Measurements from ENCODE around the gene HERC2.
A peak's percentile ranks its signal among the peaks of the same experiment; 100 is the strongest.
"Not testable (repeated sequence)": the region's sequence is repeated elsewhere in the genome, so short reads cannot be mapped to it uniquely, and the experiment has no call there.

Gene HERC2

GRCh38 chr15:28260317-28260716, 61.7 kb downstream of the HERC2 start:
- no peaks in the 10 kb centered on the region for H3K9me3 Mint-ChIP-seq
- H3K4me3 Mint-ChIP-seq = no peak overlapping the region
- no peak for DNase-seq
- no peak for ATAC-seq
- H3K4me1 Mint-ChIP-seq = peaks cover 15% of the 10 kb centered on the region
- H3K27me3 Mint-ChIP-seq = no peaks in the 10 kb centered on the region
- H3K27ac Mint-ChIP-seq = no peak overlapping the region

DNA sequence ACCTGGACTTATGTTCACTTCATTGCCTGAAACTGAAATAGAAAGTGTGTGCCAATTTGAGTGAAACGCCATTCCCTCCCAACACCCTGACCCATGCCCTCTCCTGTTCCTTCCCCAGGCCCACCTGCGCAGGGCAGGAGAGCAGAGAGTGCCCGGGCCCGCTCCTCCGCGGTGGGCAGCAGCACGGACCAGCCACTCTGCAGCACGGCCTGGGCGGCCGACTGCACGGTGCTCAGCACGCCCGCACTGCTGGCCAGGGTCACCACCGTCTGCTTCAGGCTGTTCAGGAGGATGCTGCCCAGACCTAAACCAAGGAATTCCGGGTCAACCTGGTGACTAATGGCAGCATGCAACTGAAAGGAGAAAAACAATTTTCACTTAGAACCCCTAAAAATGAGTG, 66.0 kb downstream of the HERC2 start:
- ATAC-seq (no peak), DNase-seq (no peak)
- H3K9me3 Mint-ChIP-seq = no peaks in the 10 kb centered on the region
- H3K27ac Mint-ChIP-seq = no peak overlapping the region
- no peak overlapping the region for H3K4me3 Mint-ChIP-seq
- no peaks in the 10 kb centered on the region for H3K27me3 Mint-ChIP-seq
- H3K4me1 Mint-ChIP-seq = peaks cover 8% of the 10 kb centered on the region

DNA sequence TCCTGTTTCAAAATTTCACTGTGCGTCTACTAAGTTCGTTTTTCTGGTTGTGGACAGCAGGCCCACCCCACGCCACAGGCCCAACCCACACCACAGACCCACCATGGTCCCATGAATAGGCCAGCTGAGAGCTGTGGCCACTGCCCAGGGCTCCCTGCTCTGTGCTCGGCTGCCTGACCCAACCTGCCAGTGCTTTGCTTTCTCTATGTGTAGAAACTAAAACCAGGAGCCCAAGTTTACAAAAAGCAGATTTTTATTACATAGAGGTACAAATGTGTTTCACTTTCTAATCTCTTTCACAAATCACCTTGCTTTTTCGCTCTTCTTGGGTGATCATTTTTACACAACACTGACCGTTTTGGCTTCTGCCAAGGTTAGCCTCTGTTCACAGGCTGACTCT, 69.1 kb downstream of the HERC2 start:
- Mint-ChIP-seq H3K4me3 (no peak overlapping the region), H3K9me3 (no peaks in the 10 kb centered on the region), H3K27me3 (no peaks in the 10 kb centered on the region), H3K4me1 (no peaks in the 10 kb centered on the region), H3K27ac (peak overlapping the region in 1 of 2 donors; percentile 55)
- ATAC-seq (no peak), DNase-seq (no peak)

GRCh38 chr15:28246605-28247004, 75.4 kb downstream of the HERC2 start:
- ATAC-seq (no peak), DNase-seq (no peak)
- Mint-ChIP-seq H3K27me3 (no peaks in the 10 kb centered on the region), H3K4me3 (no peak overlapping the region), H3K4me1 (no peaks in the 10 kb centered on the region), H3K27ac (no peak overlapping the region), H3K9me3 (peaks cover 0 to 16% of the 10 kb centered on the region in 2 donors)

- no peak for DNase-seq
- no peak overlapping the region for H3K4me3 Mint-ChIP-seq
Measured at GRCh38 chr15:28243901-28244300, 78.1 kb downstream of the HERC2 start.

DNA sequence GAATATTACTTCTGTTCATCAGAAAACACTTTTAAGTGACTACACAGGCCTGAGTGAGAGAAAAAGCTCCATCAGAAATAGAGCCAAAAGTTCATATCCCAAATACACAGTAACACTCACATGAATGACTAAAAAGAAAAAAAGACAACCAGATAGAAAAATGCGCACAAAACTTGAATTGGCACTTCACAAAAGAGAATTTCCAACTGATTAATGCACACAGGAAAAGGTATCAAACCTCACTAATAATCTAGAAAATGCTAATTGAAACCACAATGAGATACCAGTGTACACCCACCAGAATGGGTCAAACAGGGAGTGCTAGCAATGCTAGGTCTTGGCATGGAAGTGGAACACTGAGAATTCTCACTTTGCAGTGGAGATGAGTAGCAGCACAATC, 78.6 kb downstream of the HERC2 start:
- DNase-seq = no peak
- Mint-ChIP-seq H3K9me3 (peaks cover 0 to 16% of the 10 kb centered on the region in 2 donors), H3K4me3 (no peak overlapping the region), H3K4me1 (no peaks in the 10 kb centered on the region), H3K27me3 (no peaks in the 10 kb centered on the region), H3K27ac (no peak overlapping the region)
- ATAC-seq = no peak

More at GRCh38 chr15:28243901-28244300, 78.1 kb downstream of the HERC2 start:
- no peaks in the 10 kb centered on the region for H3K4me1 Mint-ChIP-seq
- H3K27me3 Mint-ChIP-seq = no peaks in the 10 kb centered on the region
- no peak for ATAC-seq
- peaks cover 0 to 16% of the 10 kb centered on the region in 2 donors for H3K9me3 Mint-ChIP-seq
- H3K27ac Mint-ChIP-seq = no peak overlapping the region

DNA sequence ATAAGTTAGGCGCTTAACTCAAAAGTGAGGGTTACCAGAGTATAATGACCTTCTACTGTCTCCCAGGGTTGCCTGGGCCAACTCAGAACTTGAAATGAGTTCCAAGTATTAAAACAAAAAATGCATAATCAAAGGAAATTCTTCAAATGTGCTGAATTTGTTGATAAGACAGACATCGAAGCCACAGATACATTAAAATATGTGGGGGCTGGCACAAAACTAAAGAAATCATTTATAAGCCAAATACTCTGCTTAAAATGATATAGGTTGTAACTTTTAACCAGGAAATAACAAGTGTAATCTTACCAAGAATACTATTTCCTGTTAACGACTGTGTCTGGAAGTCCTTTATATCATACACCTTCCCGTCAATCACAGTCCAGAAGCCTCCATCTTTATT, 83.7 kb downstream of the HERC2 start:
- H3K9me3 Mint-ChIP-seq, DNase-seq, H3K27ac Mint-ChIP-seq, ATAC-seq, H3K27me3 Mint-ChIP-seq, H3K4me3 Mint-ChIP-seq, H3K4me1 Mint-ChIP-seq: not testable (repeated sequence)

- not testable (repeated sequence) for DNase-seq, H3K4me1 Mint-ChIP-seq, H3K27me3 Mint-ChIP-seq, ATAC-seq, H3K4me3 Mint-ChIP-seq, H3K27ac Mint-ChIP-seq, H3K9me3 Mint-ChIP-seq
Measured at GRCh38 chr15:28231743-28232142, 90.2 kb downstream of the HERC2 start.

DNA sequence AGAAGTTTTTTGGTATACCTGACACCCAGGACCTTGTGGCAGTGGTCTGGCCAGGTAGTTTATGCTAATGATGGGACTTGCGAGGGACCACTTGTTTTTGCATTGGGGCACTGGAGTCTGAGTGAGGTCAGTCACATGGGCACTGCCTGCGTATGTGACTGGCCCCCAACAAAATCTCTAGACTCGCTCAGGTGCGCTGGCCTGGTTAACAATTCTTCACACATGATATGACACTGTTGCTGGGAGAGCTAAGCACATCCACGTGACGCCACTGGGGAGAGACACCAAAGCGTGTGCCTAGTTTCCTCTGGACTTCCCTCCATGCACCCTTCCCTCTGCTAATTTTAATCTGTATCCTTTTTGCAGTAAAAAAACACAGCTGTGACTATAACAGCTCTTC, 90.6 kb downstream of the HERC2 start:
- not testable (repeated sequence) for H3K27me3 Mint-ChIP-seq, H3K4me3 Mint-ChIP-seq, H3K27ac Mint-ChIP-seq, H3K9me3 Mint-ChIP-seq, DNase-seq, ATAC-seq, H3K4me1 Mint-ChIP-seq

DNA sequence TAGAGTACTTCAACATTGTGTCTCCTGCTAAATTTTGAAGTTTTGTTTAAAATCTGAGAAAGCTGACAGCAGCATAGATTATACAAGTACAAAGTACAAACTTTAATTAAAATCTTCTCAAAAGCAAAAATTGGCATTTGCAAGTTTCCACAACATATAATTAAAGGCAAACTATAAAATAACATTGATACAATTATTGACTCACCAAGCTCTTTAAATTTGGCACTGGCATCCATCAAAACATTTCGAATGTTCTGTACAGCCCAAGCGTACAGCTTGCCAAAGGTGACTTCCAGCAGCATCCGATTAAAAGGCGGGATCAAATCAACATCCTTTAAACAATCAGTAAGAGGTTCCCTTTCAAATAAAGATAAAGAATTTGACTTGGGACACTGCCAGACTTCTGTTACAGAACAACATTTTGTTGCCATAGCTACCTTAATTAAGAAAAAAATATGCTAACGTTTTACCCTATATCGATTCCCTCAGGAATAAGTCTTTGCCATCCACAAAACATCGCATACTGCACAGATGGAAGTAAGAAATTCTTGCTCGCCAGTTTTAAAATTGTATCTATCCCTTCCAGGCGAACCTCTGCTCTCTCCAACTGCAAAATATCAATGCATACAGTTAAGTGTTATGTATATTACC, 92.9 kb downstream of the HERC2 start:
- not testable (repeated sequence) for H3K27me3 Mint-ChIP-seq, DNase-seq, H3K4me1 Mint-ChIP-seq, ATAC-seq, H3K27ac Mint-ChIP-seq, H3K9me3 Mint-ChIP-seq, H3K4me3 Mint-ChIP-seq

- DNase-seq (no peak), ATAC-seq (no peak)
- Mint-ChIP-seq H3K27ac (no peak overlapping the region), H3K9me3 (no peaks in the 10 kb centered on the region), H3K27me3 (no peaks in the 10 kb centered on the region), H3K4me3 (no peak overlapping the region), H3K4me1 (no peaks in the 10 kb centered on the region)
Measured at GRCh38 chr15:28228096-28228495, 93.9 kb downstream of the HERC2 start.

DNA sequence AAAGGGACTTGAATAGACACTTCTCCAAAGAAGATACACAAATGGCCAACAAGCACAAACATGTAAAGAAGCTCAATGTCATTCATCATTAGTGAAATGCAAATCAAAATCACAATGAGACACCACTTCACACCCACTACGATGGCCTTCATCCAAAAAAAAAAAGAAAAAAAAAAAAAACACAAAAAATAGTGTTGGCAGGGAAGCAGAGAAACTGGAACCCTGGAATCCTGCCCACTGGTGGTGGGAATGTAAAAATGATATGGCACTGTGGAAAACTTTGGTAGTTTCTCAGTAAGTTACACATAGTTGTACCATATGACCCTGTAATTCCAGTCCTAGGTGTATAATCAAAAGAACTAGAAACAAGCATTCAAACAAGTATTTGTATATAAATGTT, 94.7 kb downstream of the HERC2 start:
- H3K4me3 Mint-ChIP-seq, H3K27me3 Mint-ChIP-seq, H3K27ac Mint-ChIP-seq, ATAC-seq, H3K4me1 Mint-ChIP-seq, H3K9me3 Mint-ChIP-seq, DNase-seq: not testable (repeated sequence)

DNA sequence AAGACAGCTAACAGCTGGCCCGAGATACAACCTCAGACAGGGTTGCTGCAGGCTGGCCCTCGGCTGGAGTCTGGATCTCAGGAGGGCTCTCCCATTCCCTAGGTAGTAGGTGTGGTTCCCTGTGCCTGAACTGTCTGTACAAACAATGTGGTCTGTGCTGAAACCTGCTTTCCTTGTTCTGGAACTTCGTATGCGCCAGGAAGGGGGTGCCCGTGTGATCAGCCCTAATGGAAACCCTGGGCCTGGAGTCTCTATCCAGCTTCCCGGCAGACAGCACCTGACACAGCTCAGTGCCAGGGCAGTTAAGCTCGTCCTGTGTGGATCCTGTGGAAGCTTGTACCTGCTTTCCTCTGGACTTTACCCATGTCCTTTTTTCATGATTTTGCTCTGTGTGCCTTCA, 99.4 kb downstream of the HERC2 start:
- ATAC-seq, H3K27me3 Mint-ChIP-seq, H3K4me3 Mint-ChIP-seq, H3K27ac Mint-ChIP-seq, H3K4me1 Mint-ChIP-seq, DNase-seq, H3K9me3 Mint-ChIP-seq: not testable (repeated sequence)

DNA sequence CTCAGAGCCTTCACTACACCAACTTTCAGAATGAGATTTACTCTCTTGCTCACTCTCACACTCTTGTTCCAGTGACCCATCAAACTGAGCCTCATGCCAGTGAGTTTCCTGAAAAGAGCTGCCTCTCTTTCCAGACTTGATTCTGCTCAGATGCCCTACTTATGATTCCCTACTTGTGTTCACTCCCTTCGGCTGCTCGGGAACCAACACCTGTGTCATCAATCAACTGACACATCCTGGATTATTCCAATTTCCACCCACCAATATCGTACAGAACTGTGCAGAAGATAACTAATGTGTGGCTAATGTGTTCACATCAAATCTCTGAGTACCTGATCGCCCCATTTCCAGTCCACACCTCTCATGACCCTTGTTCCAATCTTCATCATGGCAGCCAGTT, 100.3 kb downstream of the HERC2 start:
- not testable (repeated sequence) for H3K9me3 Mint-ChIP-seq, ATAC-seq, H3K4me1 Mint-ChIP-seq

GRCh38 chr15:28219116-28219515, 102.9 kb downstream of the HERC2 start:
- Mint-ChIP-seq H3K4me1 (no peaks in the 10 kb centered on the region), H3K4me3 (no peak overlapping the region), H3K9me3 (no peaks in the 10 kb centered on the region), H3K27ac (no peak overlapping the region), H3K27me3 (no peaks in the 10 kb centered on the region)
- ATAC-seq = no peak
- DNase-seq = no peak

More for the DNA sequence above, 100.3 kb downstream of the HERC2 start:
- H3K27me3 Mint-ChIP-seq, H3K4me3 Mint-ChIP-seq, DNase-seq, H3K27ac Mint-ChIP-seq: not testable (repeated sequence)

DNA sequence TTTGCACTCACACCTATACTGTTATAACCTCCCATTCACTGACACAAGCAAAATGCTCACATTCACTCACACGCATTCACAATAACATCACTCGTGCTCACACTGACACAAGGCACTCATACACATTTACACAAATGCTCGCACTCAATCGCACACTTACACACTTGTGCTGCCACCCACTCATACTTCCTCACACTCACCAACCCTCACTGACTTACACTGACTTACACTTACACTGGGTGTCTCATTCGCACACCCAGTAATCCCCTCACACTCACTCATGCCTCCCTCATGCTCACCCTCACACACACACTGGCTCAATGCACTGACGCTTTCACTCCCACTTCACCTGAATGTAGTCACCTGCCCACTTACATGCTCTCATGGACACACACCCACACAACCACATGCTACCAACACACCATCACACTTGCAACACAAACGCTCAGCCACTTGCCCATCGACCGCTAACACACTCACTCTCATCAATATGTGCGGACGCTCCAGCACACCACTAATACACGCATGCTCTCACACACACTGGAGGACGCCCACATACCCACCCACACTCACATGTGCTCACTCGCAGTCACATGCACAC, 104.9 kb downstream of the HERC2 start:
- not testable (repeated sequence) for H3K27me3 Mint-ChIP-seq, H3K9me3 Mint-ChIP-seq, DNase-seq, H3K4me1 Mint-ChIP-seq, H3K27ac Mint-ChIP-seq, ATAC-seq, H3K4me3 Mint-ChIP-seq

DNA sequence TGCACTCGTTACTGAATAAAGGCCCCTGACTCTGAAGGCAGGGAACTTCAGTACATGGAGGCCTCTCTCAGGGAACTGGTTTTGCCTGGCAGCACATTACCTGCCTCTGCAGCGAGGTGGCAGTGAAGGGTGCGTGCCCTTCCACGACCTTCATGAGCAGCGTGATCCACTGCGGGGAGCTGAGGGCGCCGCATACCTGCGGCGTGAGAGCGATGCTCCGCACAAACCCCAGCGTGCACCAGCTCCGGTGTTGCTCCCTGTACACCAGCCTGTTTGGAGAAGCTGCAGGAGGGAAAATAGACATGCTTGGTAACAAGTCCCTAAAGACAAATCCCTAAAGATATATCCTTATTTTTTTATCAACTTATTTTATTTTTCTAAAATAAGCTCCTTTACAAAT, 106.5 kb downstream of the HERC2 start:
- not testable (repeated sequence) for H3K27me3 Mint-ChIP-seq, ATAC-seq, H3K27ac Mint-ChIP-seq, H3K4me3 Mint-ChIP-seq, DNase-seq, H3K4me1 Mint-ChIP-seq, H3K9me3 Mint-ChIP-seq

All from stimulated activated naive CD8-positive, alpha-beta T cell treated with anti-CD3 and anti-CD28 coated beads, Interleukin-15, amount 100 ng/mL, for 72 hours (primary cell).